Right hindlimb (tissue), 1 donor: ENCODE results near the gene TMBIM1.

Source experiments
- DNase-seq: peaks from one replicate; pipeline ENCODE4 v3.0.0-alpha.2; 2018

TMBIM1 gene

GRCh38 chr2:218253232-218253625 is 39.1 kb downstream of the TMBIM1 start:
- DNase-seq, result no peak

DNA sequence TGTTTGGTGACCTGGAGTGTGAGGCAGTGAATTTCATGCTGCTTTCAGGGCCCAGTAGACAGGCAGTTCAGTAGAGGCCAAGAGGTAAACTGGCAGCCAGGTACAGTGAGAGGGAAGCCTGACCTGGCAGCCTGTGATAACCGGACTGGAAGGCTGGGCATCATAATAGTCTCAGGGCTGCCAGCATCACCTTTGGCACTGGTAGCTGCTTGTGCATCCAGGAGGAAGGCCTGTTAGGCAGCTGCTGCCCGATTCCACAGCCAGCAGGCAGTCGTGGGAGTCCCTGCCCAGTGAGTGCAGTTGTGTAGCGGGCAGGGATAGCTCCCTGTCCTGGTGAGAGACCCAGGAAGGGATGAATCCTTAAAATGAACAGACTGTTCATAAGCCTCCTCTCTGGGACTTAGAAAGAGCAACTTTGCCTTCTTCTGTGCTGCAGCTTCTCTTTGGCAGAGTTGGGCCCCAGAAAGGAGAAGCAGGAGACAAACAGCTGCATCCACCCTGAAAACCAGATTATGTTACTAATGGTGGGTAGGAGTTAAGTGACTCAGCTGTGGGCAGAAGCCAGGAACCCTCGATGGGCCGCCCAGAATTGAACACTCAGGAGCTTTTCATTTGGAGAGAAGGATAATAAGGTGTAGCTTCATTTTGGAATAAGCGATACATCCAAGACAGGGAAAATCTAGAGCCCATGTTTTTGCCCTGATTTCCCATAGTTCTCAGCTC is 39.6 kb downstream of the TMBIM1 start:
- DNase-seq, result no peak

- DNase-seq, result no peak
Measured at GRCh38 chr2:218249691-218250090, 42.6 kb downstream of the TMBIM1 start.

DNA sequence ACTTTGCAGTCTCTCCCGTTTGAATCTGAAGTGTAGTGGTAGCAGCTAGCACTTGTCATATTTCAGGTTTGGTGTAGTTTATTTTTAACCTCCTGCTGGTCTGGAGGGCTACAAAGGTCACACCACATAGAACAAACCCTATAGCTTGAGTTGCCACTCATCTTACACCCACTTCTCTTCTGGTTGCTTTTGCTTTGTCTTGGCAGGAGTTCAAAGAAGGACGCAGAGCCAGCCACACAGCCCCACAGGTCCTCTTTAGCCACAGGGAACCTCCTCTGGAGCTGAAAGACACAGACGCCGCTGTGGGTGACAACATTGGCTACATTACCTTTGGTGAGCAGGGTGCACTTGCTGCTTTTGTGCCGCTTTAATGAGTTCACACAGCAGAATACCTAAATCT is 47.1 kb downstream of the TMBIM1 start:
- DNase-seq, result no peak

DNA sequence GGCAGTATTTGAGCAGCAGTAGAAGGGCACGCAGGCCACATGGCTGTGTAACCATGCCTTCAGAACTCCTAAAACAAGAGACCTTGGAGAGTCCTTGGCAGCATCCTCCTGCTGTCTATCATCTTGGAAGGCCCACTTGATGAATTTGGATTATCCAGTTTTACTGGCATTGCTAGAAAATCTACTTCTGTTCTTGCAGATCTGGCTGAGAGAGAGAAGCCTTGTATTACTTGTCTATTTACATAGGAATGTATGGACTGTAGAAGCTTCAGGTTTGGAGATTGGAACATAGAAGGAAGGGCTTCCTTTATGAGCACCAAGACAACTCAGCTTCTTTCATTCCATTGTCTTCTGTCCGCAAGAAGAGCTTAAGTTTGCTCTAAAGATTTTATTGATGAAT is 47.6 kb downstream of the TMBIM1 start:
- no peak for DNase-seq

- no peak for DNase-seq
Measured at GRCh38 chr2:218244204-218244603, 48.1 kb downstream of the TMBIM1 start.

GRCh38 chr2:218238887-218239286 is 53.4 kb downstream of the TMBIM1 start:
- DNase-seq, result no peak

DNA sequence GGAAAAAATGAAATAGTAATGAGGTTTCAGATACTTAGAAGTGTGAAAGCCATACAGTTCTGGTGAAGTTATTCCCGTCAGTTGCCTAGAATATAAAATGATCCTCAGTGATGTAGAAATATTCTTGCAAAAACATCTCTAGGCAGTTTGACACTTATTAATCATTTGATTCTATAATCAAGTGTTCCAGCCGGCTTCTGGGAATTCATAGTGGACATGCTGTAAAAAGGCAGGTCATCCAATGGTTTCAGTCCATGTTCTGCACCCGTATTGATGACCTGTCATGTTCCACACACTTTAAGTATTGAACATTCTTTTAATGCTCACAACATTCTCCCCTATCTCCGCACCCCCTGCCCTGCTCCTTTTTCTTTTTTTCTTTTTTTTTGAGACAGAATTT is 55.5 kb downstream of the TMBIM1 start:
- no peak for DNase-seq

DNA sequence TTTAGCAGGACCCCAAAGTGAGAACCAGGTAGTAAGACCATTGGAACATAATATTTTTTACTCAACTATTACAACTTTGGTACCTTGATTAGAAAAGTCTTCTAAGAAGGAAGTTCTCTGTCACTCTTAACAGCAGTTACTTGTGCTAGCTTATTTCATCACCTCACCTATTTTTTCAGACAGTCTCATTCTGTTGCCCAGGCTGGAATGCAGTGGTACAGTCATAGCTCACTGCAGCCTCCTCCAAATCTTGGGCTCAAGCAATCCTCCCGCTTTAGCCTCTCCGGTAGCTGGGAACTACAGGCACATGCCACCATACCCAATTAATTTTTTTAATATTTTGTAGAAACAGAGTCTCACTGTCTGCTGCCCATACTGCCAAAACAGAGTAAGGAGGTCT is 57.3 kb downstream of the TMBIM1 start:
- DNase-seq, result no peak

- DNase-seq, result no peak
Measured at GRCh38 chr2:218234521-218234920, 57.8 kb downstream of the TMBIM1 start.

GRCh38 chr2:218233543-218233942 is 58.8 kb downstream of the TMBIM1 start:
- no peak for DNase-seq

GRCh38 chr2:218230882-218231281 is 61.4 kb downstream of the TMBIM1 start:
- DNase-seq, result no peak

DNA sequence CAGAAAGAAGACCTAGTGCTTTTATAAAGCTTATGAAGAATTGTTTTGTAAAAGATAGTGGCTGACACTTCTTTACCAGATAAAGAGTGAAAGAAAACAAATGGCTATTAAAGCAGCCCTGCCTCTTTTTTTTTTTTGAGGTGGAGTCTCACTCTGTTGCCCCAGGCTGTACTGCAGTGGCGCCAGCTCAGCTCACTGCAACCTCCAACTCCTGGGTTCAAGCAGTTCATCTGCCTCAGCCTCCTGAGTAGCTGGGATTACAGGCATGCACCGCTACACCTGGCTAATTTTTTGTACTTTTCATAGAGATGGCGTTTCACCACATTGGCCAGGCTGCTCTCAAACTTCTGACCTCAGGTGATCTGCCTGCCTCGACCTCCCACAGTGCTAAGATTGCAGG is 62.5 kb downstream of the TMBIM1 start:
- DNase-seq, result no peak

GRCh38 chr2:218229239-218229638 is 63.1 kb downstream of the TMBIM1 start:
- no peak for DNase-seq

- no peak for DNase-seq
Measured at GRCh38 chr2:218228366-218229090, 63.8 kb downstream of the TMBIM1 start.

GRCh38 chr2:218226903-218227302 is 65.4 kb downstream of the TMBIM1 start:
- DNase-seq, result no peak
